Skin of body (tissue), 2 donors: ENCODE results near the gene GLRA3. TPM values are rescaled to one million over a fixed set of nuclear protein-coding genes. Genes with fewer than 3 reads are reported as not detected.
A peak's percentile ranks its signal among the peaks of the same experiment; 100 is the strongest.

ENCODE experiments used
- DNase-seq: peaks from one replicate; lab custom pipeline; 2025; lab: John Stamatoyannopoulos, UW
- total RNA-seq: library from RNA; depleted of rRNA; stranded (reverse); fragments of >200 nt; gene quantifications from one replicate; pipeline ENCODE4 v1.2.3, GENCODE V29; 2014

GLRA3 gene
- total RNA-seq, 1 donor from 2014 or later, result not detected

- no peak for DNase-seq
Observed at GRCh38 chr4:174598800-174599199, 230.2 kb downstream of the GLRA3 start.

DNA sequence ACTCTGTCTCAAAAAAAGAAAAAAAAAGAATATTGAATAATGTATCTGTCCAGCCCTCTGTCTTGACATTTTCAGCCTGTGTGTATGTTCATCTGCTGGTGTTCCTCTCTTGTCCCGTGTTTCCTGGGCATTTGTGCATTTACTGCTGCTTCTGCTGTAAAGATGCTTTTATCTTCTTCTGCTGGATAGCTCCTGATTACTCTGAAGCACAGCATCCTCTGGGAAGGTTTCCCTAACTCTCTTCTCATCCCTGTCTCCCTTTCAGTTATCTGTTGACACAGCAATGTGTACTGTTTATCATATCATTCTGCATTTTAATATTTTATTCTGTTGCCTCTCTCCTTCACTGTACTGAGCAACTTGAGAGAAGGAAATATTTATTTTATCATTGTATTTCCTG is 232.5 kb downstream of the GLRA3 start:
- DNase-seq, result no peak

- DNase-seq, result no peak
Observed at GRCh38 chr4:174595141-174595929, 233.7 kb downstream of the GLRA3 start.

- DNase-seq, result no peak
Observed at GRCh38 chr4:174593701-174594100, 235.3 kb downstream of the GLRA3 start.

GRCh38 chr4:174592985-174593335 is 236.1 kb downstream of the GLRA3 start:
- no peak for DNase-seq

GRCh38 chr4:174592256-174592984 is 236.6 kb downstream of the GLRA3 start:
- no peak for DNase-seq

DNA sequence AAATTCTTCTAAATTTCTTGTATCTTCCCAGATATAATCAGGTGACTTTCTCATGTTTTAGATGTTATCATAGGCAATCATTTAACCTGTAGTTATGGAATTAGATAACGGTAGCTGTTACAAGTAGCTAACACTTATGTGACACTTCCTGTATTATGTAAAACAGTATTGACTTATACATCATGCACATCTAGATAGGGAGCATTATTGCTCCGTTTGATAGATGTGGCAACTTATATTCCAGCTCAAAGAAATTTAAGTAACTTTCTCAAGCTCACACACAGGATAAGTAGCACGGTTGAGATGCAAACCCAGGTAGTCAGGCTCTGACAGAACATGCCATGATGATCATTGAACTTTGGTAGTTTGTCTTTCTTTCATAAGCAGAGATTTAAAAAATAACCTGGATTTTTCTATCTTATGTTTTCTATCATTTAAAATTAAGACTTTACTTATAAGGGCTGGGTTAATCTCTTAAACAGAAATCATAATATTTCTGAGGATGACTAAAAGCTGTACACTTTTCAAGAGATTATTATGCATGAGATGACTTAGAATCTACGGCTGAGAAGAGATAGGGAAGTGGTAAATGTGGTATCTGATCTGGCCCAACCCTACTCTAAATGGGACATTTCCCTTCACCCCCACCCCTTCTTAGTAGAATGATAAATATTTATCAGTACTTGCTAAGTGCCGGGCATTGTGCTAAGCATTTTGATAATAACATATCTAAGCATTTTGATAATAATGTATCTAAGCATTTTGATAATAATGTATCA is 237.6 kb downstream of the GLRA3 start:
- DNase-seq, result no peak

GRCh38 chr4:174590336-174590735 is 238.7 kb downstream of the GLRA3 start:
- DNase-seq, result peak; percentile 1

Other genes starting within 250 kb of the GLRA3 start
- not detected for gene ADAM29, start 89.1 kb upstream of the GLRA3 start, total RNA-seq